ENCODE measurements around the gene GAB2. TPM values are rescaled to one million over a fixed set of nuclear protein-coding genes. Genes with fewer than 3 reads are reported as not detected.

The GAB2 gene
- total RNA-seq, 4 donors from 2014 or later = 14.0 to 41.3 (median 34.7) TPM

DNA sequence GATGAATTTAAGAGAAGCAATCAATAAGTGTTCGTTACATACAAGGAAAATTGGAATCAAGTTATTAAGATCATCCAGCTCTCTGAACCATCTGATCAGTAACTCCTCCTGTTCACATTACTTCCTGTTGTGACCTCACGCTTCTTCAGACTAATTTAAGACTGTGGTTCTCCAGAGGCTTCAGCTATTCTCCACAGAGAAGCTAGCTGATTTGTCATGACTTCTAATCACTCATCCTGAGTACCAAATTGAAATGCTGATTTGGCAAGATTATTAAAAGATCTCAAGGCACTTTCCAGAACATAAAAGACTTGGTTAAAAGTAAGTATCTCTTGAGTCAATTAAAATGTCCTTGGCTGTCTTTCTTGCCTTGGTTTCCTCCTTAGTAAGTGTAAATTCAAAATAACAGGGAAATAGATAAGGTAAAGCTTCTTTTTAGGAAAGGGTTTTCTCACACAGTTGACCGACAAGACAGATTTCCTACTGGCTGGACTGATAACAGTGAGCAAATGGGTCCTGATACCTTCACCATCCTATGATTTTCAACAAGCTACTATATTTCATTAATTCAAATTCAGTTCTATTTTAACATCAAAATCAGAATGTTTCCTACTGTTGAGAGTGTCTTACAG is 38.5 kb downstream of the GAB2 start:
- no peaks in the 10 kb centered on the region for H3K9me3 ChIP-seq
- H3K36me3 ChIP-seq = no peaks in the 10 kb centered on the region
- H3K4me3 ChIP-seq = no peak overlapping the region
- no peak overlapping the region for H3K27ac ChIP-seq
- TF ChIP-seq, protein P1, sequence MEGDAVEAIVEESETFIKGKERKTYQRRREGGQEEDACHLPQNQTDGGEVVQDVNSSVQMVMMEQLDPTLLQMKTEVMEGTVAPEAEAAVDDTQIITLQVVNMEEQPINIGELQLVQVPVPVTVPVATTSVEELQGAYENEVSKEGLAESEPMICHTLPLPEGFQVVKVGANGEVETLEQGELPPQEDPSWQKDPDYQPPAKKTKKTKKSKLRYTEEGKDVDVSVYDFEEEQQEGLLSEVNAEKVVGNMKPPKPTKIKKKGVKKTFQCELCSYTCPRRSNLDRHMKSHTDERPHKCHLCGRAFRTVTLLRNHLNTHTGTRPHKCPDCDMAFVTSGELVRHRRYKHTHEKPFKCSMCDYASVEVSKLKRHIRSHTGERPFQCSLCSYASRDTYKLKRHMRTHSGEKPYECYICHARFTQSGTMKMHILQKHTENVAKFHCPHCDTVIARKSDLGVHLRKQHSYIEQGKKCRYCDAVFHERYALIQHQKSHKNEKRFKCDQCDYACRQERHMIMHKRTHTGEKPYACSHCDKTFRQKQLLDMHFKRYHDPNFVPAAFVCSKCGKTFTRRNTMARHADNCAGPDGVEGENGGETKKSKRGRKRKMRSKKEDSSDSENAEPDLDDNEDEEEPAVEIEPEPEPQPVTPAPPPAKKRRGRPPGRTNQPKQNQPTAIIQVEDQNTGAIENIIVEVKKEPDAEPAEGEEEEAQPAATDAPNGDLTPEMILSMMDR (IDR thresholded peaks at IDR 0.05) = no peak
- no peak for TF ChIP-seq POLR2A (IDR thresholded peaks at IDR 0.05)
- H3K4me1 ChIP-seq = peaks cover 0 to 4% (median 0%) of the 10 kb centered on the region in 4 donors
- no peak for DNase-seq
- H3K27me3 ChIP-seq = no peaks in the 10 kb centered on the region

DNA sequence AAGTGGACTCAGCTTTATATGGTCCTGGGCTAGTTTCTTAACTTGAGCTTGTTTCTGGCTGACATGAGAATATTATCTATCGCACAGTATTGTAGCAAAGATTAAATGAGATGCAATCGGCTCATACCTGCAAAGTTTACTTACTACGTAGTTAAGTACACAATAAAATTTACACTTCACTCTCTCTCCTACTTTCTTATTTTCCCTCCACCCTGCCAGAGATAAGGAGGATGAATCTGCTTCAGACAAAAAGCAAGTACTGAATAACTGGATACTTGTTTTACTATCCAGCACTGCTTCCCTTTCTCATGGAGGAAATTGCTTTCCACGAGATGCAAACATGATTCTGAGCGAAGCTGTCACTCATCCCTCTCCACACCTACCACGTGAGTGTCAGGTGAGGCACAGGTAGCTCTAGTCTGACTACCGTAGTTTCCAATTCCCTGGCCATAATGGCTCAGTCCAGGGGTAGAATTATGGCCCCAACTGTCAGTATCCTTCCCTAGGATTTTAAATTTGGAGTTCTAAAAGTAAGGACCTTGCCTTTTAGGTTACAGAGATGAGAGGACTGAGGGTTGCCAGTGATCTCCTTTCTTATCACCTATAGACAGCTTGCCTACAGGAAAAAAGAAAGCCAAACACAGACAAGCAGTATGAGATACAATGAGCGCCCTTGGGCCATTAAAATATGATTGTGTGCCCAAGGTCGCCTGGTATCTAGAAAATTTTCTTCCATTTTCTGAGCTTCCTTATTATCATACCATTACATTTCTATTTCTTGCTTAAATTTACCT is 39.8 kb downstream of the GAB2 start:
- H3K27me3 ChIP-seq = no peaks in the 10 kb centered on the region
- H3K36me3 ChIP-seq = no peaks in the 10 kb centered on the region
- no peak for TF ChIP-seq POLR2A (IDR thresholded peaks at IDR 0.05)
- TF ChIP-seq, protein P1 (IDR thresholded peaks at IDR 0.05) = no peak
- H3K4me3 ChIP-seq = no peak overlapping the region
- H3K9me3 ChIP-seq = no peaks in the 10 kb centered on the region
- no peak for DNase-seq
- H3K4me1 ChIP-seq = peaks cover 0 to 4% (median 0%) of the 10 kb centered on the region in 4 donors
- peak overlapping the region in 1 of 4 donors; percentile 18 for H3K27ac ChIP-seq

DNA sequence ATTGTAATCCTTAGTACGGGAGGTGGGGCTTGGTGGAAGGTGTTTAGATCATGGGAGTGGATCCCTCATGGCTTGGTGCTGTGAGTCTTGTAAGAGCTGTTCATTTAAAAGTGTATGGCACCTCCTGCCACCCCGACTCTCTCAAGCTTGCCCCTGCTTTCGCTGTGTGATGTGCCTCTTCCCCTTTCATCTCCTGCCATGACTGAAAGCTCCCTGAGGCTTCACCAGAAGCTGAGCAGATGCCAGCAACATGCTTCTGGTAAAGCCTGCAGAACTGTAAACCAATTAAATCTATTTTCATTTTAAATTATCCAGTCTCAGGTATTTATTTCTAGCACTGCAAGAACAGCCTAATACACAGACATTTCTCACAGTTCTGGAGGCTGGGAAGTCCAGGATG is 40.8 kb downstream of the GAB2 start:
- Histone ChIP-seq H3K4me3 (no peak overlapping the region), H3K27me3 (no peaks in the 10 kb centered on the region), H3K27ac (no peak overlapping the region), H3K9me3 (no peaks in the 10 kb centered on the region), H3K4me1 (peaks cover 0 to 4% (median 0%) of the 10 kb centered on the region in 4 donors), H3K36me3 (no peaks in the 10 kb centered on the region)
- DNase-seq = no peak
- TF ChIP-seq, protein P1 (IDR thresholded peaks at IDR 0.05) = no peak

DNA sequence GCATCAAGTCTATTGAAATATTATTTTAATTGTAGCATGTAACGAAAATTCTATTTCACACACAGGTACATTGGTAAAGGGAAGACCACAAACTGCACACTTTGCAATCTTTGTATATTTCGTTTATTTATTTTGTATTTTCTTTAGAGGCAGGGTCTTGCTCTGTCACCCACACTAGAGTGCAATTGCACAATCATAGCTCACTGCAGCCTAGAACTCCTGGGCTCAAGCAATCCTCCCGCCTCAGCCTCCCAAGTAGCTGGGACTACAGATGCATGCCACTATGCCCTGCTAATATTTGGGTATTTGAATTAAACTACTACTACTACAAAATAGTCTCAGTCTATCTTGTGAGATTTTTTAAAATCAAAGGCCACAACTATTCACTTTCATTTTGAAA is 42.7 kb downstream of the GAB2 start:
- DNase-seq = no peak

GRCh38 chr11:78373689-78374088 is 43.9 kb downstream of the GAB2 start:
- Histone ChIP-seq H3K27ac (no peak overlapping the region), H3K4me1 (peaks cover 0 to 9% (median 1%) of the 10 kb centered on the region in 4 donors)
- TF ChIP-seq, protein P1 (IDR thresholded peaks at IDR 0.05) = no peak
- TF ChIP-seq POLR2A (IDR thresholded peaks at IDR 0.05) = no peak

More for the DNA sequence above, 42.7 kb downstream of the GAB2 start:
- H3K9me3 ChIP-seq = no peaks in the 10 kb centered on the region
- no peaks in the 10 kb centered on the region for H3K27me3 ChIP-seq
- H3K4me3 ChIP-seq = no peak overlapping the region
- no peaks in the 10 kb centered on the region for H3K36me3 ChIP-seq
- H3K27ac ChIP-seq = no peak overlapping the region
- no peak for TF ChIP-seq POLR2A (IDR thresholded peaks at IDR 0.05)
- TF ChIP-seq, protein P1 (IDR thresholded peaks at IDR 0.05) = no peak
- H3K4me1 ChIP-seq = peaks cover 0 to 9% (median 2%) of the 10 kb centered on the region in 4 donors

More at GRCh38 chr11:78373689-78374088, 43.9 kb downstream of the GAB2 start:
- no peak for DNase-seq
- Histone ChIP-seq H3K4me3 (no peak overlapping the region), H3K9me3 (no peaks in the 10 kb centered on the region), H3K27me3 (no peaks in the 10 kb centered on the region), H3K36me3 (no peaks in the 10 kb centered on the region)
